Loucy (cell line): ENCODE data around the gene WWC1.

Experiments
- H2AFZ ChIP-seq: fragments of 200-600 bp; sonication (generic); 2 replicates; pipeline ENCODE4 v1.6.0; 2016; ENCODE audit warnings: antibody characterized with exemption, mild to moderate bottlenecking, low read length, moderate library complexity
- H3F3A ChIP-seq: fragments of 200-600 bp; 2 replicates; pipeline ENCODE4 v1.6.0; 2016; ENCODE audit warnings: antibody characterized with exemption, low read depth, mild to moderate bottlenecking
- H3K27me3 ChIP-seq: fragments of 200-600 bp; sonication (generic); 2 replicates; pipeline ENCODE4 v1.6.1; 2014; ENCODE audit warnings: low read length, mild to moderate bottlenecking; ENCODE audit not compliant: insufficient read depth, poor library complexity, severe bottlenecking
- H3K36me3 ChIP-seq: fragments of 200-600 bp; sonication (generic); 2 replicates; pipeline ENCODE4 v1.6.1; 2016; ENCODE audit warnings: low read length; ENCODE audit not compliant: insufficient read depth
- H3K4me1 ChIP-seq: fragments of 200-600 bp; sonication (generic); 2 replicates; pipeline ENCODE4 v1.5.1; 2014; ENCODE audit warnings: low read length, mild to moderate bottlenecking; ENCODE audit not compliant: insufficient read depth, poor library complexity, severe bottlenecking
- H3K4me2 ChIP-seq: fragments of 200-600 bp; sonication (generic); 2 replicates; pipeline ENCODE4 v1.6.0; 2014; ENCODE audit warnings: antibody characterized with exemption, low read length, low read depth, mild to moderate bottlenecking; ENCODE audit not compliant: poor library complexity, severe bottlenecking
- H3K4me3 ChIP-seq: fragments of 200-600 bp; sonication (generic); 2 replicates; pipeline ENCODE4 v1.5.1; 2014; ENCODE audit warnings: low read length, mild to moderate bottlenecking, mixed read lengths; ENCODE audit not compliant: poor library complexity, severe bottlenecking
- H3K79me2 ChIP-seq: fragments of 200-600 bp; sonication (generic); 2 replicates; pipeline ENCODE4 v1.6.1; 2014; ENCODE audit warnings: low read length; ENCODE audit not compliant: insufficient read depth
- H3K9ac ChIP-seq: fragments of 200-600 bp; sonication (generic); 2 replicates; pipeline ENCODE4 v1.6.0; 2014; ENCODE audit warnings: mild to moderate bottlenecking, low read depth, low read length, moderate library complexity; ENCODE audit not compliant: poor library complexity, severe bottlenecking
- H3K9me2 ChIP-seq: fragments of 200-600 bp; sonication (generic); replicated peaks from 2 replicates; pipeline ENCODE4 v1.6.1; 2016; ENCODE audit warnings: low read depth, low read length, mixed read lengths
- H3K9me3 ChIP-seq: fragments of 200-600 bp; sonication (generic); 2 replicates; pipeline ENCODE4 v1.6.1; 2014; ENCODE audit warnings: mild to moderate bottlenecking, antibody characterized with exemption, low read length, low read depth; ENCODE audit not compliant: insufficient read depth
- H4K20me1 ChIP-seq: fragments of 200-600 bp; sonication (generic); 2 replicates; pipeline ENCODE4 v1.6.0; 2014; ENCODE audit warnings: antibody characterized with exemption, low read length, mild to moderate bottlenecking; ENCODE audit not compliant: insufficient read depth, poor library complexity, severe bottlenecking
- EZH2phosphoT487 ChIP-seq: fragments of 200-600 bp; IDR thresholded peaks from 2 replicates; pipeline ENCODE4 v1.6.1; 2018; ENCODE audit warnings: antibody characterized with exemption, mild to moderate bottlenecking, moderate library complexity, borderline replicate concordance
- TF ChIP-seq, protein P1 (sequence below): fragments of 200-600 bp; sonication (generic); conservative IDR thresholded peaks from 2 replicates; pipeline ENCODE4 v1.5.1; 2014; ENCODE audit warnings: mild to moderate bottlenecking, antibody characterized with exemption, low read length

Gene WWC1

DNA sequence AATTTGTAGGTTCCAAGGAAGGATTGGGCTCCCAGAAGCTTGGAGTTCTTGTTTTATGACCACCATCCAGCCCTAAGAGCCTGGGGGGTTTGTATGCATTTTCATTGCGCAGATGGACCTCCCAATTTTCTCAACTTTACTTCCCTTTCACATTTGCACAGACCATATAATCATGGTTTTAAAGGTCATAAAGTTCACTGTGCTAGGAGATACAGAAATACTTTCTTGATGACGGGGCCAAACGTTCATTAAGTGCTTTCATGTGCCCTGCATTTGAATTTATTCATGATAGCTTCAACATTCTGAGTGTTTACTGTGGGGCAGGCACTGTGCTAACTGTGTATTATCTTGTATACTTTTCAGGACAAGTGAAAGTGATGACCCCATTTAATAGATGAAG, 51.5 kb downstream of the WWC1 start:
- TF ChIP-seq EZH2phosphoT487: no peak
- TF ChIP-seq, protein P1, sequence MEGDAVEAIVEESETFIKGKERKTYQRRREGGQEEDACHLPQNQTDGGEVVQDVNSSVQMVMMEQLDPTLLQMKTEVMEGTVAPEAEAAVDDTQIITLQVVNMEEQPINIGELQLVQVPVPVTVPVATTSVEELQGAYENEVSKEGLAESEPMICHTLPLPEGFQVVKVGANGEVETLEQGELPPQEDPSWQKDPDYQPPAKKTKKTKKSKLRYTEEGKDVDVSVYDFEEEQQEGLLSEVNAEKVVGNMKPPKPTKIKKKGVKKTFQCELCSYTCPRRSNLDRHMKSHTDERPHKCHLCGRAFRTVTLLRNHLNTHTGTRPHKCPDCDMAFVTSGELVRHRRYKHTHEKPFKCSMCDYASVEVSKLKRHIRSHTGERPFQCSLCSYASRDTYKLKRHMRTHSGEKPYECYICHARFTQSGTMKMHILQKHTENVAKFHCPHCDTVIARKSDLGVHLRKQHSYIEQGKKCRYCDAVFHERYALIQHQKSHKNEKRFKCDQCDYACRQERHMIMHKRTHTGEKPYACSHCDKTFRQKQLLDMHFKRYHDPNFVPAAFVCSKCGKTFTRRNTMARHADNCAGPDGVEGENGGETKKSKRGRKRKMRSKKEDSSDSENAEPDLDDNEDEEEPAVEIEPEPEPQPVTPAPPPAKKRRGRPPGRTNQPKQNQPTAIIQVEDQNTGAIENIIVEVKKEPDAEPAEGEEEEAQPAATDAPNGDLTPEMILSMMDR: no peak
- no peaks in the 10 kb centered on the region for H3K79me2 ChIP-seq
- no peaks in the 10 kb centered on the region for H3K9me3 ChIP-seq
- H2AFZ ChIP-seq: no peak overlapping the region
- no peaks in the 10 kb centered on the region for H3K4me1 ChIP-seq
- no peaks in the 10 kb centered on the region for H3F3A ChIP-seq
- H4K20me1 ChIP-seq: no peaks in the 10 kb centered on the region
- no peaks in the 10 kb centered on the region for H3K9me2 ChIP-seq
- H3K36me3 ChIP-seq: no peaks in the 10 kb centered on the region
- no peak overlapping the region for H3K4me2 ChIP-seq
- no peaks in the 10 kb centered on the region for H3K27me3 ChIP-seq
- no peak overlapping the region for H3K4me3 ChIP-seq
- H3K9ac ChIP-seq: no peak overlapping the region

DNA sequence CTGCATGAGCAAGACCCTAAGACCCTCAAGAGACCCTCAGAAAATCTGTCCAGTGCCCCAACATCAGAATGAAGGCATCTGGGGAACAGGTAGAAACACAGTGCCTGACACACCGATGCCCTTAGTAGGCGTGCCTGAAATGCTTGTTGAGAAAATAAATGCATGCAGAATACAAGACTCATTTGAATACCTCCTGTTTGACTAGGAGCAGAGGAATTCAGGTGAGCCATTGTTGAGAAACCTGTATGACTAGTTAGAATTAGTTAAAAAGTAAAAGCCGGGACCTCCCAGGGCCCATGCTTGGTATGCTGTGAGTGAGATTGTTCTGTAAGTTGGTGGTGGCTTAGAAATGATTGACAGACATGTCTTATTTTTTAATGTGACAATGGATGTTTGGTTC, 55.0 kb downstream of the WWC1 start:
- Histone ChIP-seq H3K4me2 (no peak overlapping the region), H3K36me3 (no peaks in the 10 kb centered on the region), H3K79me2 (no peaks in the 10 kb centered on the region), H4K20me1 (no peaks in the 10 kb centered on the region), H2AFZ (no peak overlapping the region), H3K9ac (no peak overlapping the region), H3K4me3 (no peak overlapping the region), H3K4me1 (no peaks in the 10 kb centered on the region), H3K27me3 (no peaks in the 10 kb centered on the region), H3K9me3 (no peaks in the 10 kb centered on the region), H3F3A (no peaks in the 10 kb centered on the region), H3K9me2 (no peaks in the 10 kb centered on the region)
- no peak for TF ChIP-seq EZH2phosphoT487
- TF ChIP-seq, protein P1: no peak

DNA sequence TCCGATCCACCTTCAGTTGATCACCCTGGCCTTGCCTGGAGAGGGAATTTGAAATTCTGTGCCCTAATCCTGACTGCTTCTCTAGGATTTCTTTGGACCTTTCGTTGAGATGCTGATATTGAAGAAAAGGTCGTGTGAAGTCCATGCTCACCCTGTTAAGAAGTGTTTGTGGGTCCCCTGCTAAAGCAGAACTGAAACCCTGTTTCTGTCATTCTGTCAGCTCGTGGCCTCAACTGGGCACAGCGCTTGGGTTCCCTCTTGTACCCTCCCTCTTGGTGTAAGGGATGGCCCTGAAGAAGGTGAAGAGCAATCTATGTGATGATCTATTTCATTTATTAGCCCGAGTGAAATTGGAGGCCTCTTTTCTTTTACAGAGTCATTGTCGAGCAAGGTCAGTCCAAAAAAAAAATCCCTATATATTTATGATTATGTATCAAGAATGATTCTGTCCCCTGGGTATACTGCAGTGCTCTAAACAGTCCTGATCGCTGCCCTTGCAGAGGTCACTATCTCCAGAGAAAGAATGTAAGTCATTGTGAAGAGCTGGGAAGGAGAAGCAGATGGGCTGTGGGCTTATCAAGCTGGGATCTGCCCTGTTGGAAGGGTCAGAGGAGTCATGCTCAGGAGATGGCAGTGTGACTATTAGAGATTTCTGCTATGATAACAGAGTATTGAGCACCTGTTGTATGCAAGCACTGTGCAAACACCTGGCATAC, 56.1 kb downstream of the WWC1 start:
- Histone ChIP-seq H3K4me3 (no peak overlapping the region), H3K4me1 (no peaks in the 10 kb centered on the region), H4K20me1 (no peaks in the 10 kb centered on the region), H3K79me2 (no peaks in the 10 kb centered on the region), H2AFZ (no peak overlapping the region), H3K36me3 (no peaks in the 10 kb centered on the region), H3K9me2 (no peaks in the 10 kb centered on the region), H3F3A (no peaks in the 10 kb centered on the region), H3K9me3 (no peaks in the 10 kb centered on the region), H3K27me3 (no peaks in the 10 kb centered on the region), H3K4me2 (no peak overlapping the region), H3K9ac (no peak overlapping the region)
- TF ChIP-seq, protein P1: no peak
- no peak for TF ChIP-seq EZH2phosphoT487
